K562 treated with DMSO at 1 percent for 24 hours (cell line): ENCODE data around the gene CD40. TPM values are rescaled to one million over a fixed set of nuclear protein-coding genes. Genes with fewer than 3 reads are reported as not detected.

Source experiments
- total RNA-seq: library from RNA; unstranded; fragments of 300-600 nt; gene quantifications from 2 replicates; pipeline ENCODE4 v1.2.3, GENCODE V29; 2022; ENCODE audit warnings: low read depth; ENCODE audit not compliant: insufficient read depth

CD40 gene
- 6.3 and 7.7 TPM in 2 replicates for total RNA-seq

DNA sequence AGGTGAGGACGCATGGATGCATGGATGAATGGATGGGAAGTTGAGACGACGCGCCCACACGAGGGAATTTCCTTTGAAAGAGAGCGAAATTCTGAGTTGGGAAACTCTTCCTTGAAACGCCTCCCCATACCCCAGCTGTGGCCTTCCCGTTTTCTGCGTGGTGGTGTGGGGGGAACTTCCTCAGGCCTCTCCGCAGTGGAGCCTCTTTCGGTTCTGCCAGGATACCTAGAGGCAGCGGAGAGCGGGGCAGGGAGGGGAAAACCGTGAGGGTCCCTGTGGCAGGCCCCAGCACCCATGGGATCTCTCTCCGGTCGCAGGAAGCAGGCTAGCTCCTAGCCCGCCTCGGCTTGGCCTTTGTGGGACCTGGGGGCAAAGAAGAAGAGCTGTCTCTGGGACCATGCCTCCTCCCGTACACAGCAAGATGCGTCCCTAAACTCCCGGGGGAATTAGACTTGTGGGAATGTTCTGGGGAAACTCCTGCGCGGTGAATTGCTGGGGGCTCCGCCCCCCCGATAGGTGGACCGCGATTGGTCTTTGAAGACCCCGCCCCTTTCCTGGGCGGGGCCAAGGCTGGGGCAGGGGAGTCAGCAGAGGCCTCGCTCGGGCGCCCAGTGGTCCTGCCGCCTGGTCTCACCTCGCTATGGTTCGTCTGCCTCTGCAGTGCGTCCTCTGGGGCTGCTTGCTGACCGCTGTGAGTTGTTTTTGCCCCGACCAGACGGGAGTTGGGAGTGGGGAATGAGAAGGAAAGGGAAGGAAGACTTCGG, at the start of gene CD40:
TSS of gene CD40 (plus strand) at position 611 of the 764 bp plus-strand sequence. CDS start at position 641, 30 bp downstream.

DNA sequence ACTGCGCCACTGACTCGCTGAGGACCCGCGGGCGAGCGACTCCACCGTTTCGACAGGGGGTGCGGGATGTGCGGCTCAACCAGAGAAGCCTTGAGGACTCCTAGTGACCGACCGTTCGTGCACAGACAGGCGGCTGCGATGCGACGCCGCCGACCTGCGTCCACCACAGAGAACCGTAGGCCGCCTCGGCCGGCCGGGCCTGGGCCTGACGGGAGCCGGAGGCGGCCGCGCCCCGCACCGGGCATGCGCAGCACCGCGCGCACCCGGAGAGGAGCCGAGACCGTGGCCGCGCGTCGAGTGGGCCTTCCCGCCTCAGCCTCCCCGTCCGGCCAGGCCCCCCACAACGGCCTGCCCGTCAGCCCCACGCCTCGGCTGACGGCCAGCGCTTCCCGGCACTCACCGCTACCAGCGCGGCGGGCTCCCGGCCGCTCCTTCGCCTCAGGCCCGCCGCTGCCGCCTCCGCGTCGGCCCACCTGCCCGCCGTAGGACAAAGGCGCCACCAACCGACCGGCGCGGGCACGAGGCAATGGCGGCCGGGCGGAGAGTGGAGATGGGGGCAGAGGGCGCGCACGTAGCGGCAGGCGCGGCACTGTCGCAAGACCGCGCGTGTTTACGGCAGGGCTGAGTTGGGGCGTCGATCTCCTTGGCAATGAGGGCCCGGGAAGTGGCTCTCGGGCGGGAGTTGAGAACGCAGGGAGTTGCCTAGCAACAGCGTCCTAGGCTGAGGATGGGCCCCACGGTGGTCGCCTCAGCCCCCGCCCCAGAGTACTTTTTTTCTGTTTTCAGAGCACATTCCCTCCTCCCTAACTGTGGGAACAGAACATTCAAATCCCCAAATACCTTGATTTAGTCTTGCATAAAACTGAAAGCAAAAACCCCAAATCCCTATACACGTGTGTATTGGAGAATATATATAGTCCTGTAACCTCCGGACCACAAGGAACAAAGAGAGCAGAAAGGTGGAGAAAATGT, 28.4 kb upstream of the CD40 start, which contains the start of gene NCOA5:
TSS of gene NCOA5 (minus strand) at position 546 of the 972 bp plus-strand sequence. CDS start 10,538 bp downstream, outside the sequence.

Other genes starting within 250 kb of the CD40 start
- gene ZSWIM1, start 237.1 kb upstream of the CD40 start, total RNA-seq: 14.3 and 14.4 TPM in 2 replicates
- 1.8 TPM in 2 replicates for gene SPATA25, start 230.7 kb upstream of the CD40 start, total RNA-seq
- 5.7 and 6.2 TPM in 2 replicates for gene NEURL2, start 227.1 kb upstream of the CD40 start, total RNA-seq
- gene CTSA, start 227.0 kb upstream of the CD40 start, total RNA-seq: 89.9 and 90.0 TPM in 2 replicates
- gene PLTP, start 206.2 kb upstream of the CD40 start, total RNA-seq: 25.1 and 27.9 TPM in 2 replicates
- gene PCIF1, start 183.6 kb upstream of the CD40 start, total RNA-seq: 34.6 and 41.6 TPM in 2 replicates
- gene ZNF335, start 146.1 kb upstream of the CD40 start, total RNA-seq: 12.7 and 16.1 TPM in 2 replicates
- gene MMP9, start 109.4 kb upstream of the CD40 start, total RNA-seq: 0.29 TPM in 1 of 2 replicates, not detected in the other
- gene SLC12A5, start 89.1 kb upstream of the CD40 start, total RNA-seq: 16.6 and 17.4 TPM in 2 replicates
- 20.7 and 23.0 TPM in 2 replicates for gene NCOA5, start 28.4 kb upstream of the CD40 start, total RNA-seq
- gene CDH22, start 190.2 kb downstream of the CD40 start, total RNA-seq: not detected in 2 replicates